Neuron (in vitro differentiated cells): ENCODE data around the gene TTLL8.

Experiments used
- H2AFZ ChIP-seq: one replicate; pipeline ENCODE4 v1.6.1; 2013; ENCODE audit warnings: low read depth, mild to moderate bottlenecking, inconsistent platforms, low read length, moderate library complexity
- H3K27me3 ChIP-seq: one replicate; pipeline ENCODE4 v1.6.1; 2013; ENCODE audit warnings: low read length; ENCODE audit not compliant: insufficient read depth
- H3K36me3 ChIP-seq: one replicate; pipeline ENCODE4 v1.6.1; 2013; ENCODE audit warnings: low read length; ENCODE audit not compliant: insufficient read depth
- H3K4me1 ChIP-seq: one replicate; pipeline ENCODE4 v1.6.1; 2013; ENCODE audit warnings: low read length; ENCODE audit not compliant: insufficient read depth
- H3K4me3 ChIP-seq: 2 replicates; pipeline ENCODE4 v1.5.1; 2013; ENCODE audit warnings: mild to moderate bottlenecking, low read length, moderate library complexity
- H3K9me3 ChIP-seq: one replicate; pipeline ENCODE4 v1.6.1; 2013; ENCODE audit warnings: low read length

Gene TTLL8

GRCh38 chr22:50049299-50050195 lies 8.6 kb downstream of the TTLL8 start:
- no peaks in the 10 kb centered on the region for H3K4me1 ChIP-seq
- no peaks in the 10 kb centered on the region for H3K36me3 ChIP-seq
- no peak overlapping the region for H3K4me3 ChIP-seq
- H3K9me3 ChIP-seq: no peaks in the 10 kb centered on the region
- no peak overlapping the region for H2AFZ ChIP-seq
- H3K27me3 ChIP-seq: no peaks in the 10 kb centered on the region

- Histone ChIP-seq H3K4me3 (no peak overlapping the region), H3K27me3 (no peaks in the 10 kb centered on the region), H2AFZ (no peak overlapping the region), H3K9me3 (no peaks in the 10 kb centered on the region), H3K4me1 (no peaks in the 10 kb centered on the region), H3K36me3 (no peaks in the 10 kb centered on the region)
These were observed 9.3 kb downstream of the TTLL8 start for GRCh38 chr22:50048836-50049235.

DNA sequence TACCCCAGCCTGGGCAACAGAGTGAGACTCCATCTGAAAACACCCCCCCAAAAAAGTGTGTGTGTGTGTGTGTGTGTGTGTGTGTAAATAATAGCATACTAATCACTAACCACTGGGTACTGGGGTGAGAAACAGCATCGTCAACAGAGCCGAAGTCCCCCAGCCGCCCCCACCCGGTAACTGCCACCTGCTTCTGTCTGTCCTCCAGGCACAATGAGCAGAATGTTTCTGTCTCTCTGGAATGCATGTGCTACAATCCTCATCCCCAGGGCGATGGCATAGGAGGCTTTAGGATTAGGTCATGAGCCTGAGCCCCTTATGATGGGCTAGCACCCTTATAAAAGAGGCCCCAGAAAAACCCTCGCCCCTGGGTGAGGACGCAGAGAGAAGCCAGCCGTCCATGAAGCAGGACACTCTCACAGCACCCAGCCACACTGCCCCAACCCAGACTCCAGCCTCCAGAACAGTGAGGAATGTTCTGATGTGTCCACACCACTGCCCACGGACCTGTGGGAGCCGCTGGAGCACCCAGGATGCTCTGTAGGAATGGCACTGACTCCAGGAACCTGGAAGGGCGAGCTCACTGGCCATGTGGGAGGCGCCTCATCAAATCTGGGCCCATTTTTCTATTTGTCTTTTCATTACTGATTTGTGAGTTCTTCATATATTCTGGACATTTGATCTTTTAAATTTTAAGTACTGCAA lies 9.9 kb downstream of the TTLL8 start:
- Histone ChIP-seq H3K4me3 (no peak overlapping the region), H3K4me1 (no peaks in the 10 kb centered on the region), H3K36me3 (no peaks in the 10 kb centered on the region), H3K27me3 (no peaks in the 10 kb centered on the region), H3K9me3 (no peaks in the 10 kb centered on the region), H2AFZ (no peak overlapping the region)

DNA sequence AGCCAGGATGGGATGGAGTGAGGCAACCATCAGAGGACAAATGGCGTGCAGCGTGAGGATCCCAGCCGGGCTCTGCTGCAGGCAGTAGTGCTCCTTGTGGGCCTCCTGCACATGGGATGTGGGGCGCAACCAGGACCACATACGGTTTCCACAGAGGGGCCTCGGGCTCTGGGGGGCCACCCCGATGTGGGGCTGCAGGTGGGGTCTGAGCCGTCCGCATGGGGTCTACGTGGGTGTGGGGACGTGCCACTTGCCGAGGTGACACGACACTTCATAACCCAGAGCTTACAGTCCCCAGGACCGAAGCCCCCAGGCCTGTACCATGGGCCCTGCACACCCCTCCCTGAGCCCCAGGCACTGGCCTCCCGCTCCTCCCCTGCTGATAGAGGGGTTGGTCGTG lies 10.8 kb downstream of the TTLL8 start:
- Histone ChIP-seq H3K4me1 (no peaks in the 10 kb centered on the region), H3K9me3 (no peaks in the 10 kb centered on the region), H2AFZ (no peak overlapping the region), H3K4me3 (no peak overlapping the region), H3K27me3 (no peaks in the 10 kb centered on the region), H3K36me3 (no peaks in the 10 kb centered on the region)

DNA sequence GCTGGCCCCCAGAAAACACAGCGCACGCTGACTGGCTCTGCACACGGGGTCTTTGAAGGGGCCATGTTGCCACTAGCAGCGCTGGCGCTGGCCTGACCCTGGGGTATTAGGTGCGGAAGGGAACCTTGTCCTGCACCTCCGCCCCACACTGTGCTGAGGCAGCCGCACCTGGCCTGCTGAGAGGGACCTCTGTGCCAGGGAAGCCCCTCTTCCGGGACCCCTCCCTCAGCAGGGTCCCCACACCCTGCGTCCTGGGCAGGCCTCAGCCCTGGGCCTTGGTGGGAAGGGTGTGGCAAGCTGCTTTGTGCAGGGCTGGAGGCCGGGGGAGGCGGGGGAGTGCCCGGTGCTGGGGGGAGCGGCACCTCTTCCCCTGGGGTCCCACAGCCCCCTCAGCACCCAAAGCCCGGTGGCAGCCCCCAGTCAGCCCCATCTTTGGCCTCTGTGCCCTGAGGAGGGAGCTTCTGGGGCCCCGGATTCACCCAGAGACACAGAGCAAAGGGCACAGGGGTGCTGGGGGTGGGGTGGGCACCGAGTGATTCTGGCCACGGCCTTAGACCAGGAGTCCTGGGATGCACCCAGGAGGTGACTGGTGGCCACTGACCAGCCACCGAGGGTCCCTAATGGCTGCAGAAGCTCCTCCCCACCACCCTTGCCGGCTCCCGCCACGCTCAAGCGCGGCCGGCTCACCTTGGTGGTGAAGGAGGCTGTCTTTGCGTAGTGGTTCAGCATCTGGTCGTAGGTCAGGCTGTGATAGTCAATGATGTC lies 11.4 kb downstream of the TTLL8 start:
- H3K36me3 ChIP-seq: no peaks in the 10 kb centered on the region
- H3K4me3 ChIP-seq: no peak overlapping the region
- no peaks in the 10 kb centered on the region for H3K27me3 ChIP-seq
- no peaks in the 10 kb centered on the region for H3K9me3 ChIP-seq
- no peaks in the 10 kb centered on the region for H3K4me1 ChIP-seq
- no peak overlapping the region for H2AFZ ChIP-seq

GRCh38 chr22:50046019-50046415 lies 12.1 kb downstream of the TTLL8 start:
- Histone ChIP-seq H3K9me3 (no peaks in the 10 kb centered on the region), H3K4me1 (no peaks in the 10 kb centered on the region), H3K36me3 (no peaks in the 10 kb centered on the region), H3K27me3 (no peaks in the 10 kb centered on the region), H2AFZ (no peak overlapping the region), H3K4me3 (no peak overlapping the region)

DNA sequence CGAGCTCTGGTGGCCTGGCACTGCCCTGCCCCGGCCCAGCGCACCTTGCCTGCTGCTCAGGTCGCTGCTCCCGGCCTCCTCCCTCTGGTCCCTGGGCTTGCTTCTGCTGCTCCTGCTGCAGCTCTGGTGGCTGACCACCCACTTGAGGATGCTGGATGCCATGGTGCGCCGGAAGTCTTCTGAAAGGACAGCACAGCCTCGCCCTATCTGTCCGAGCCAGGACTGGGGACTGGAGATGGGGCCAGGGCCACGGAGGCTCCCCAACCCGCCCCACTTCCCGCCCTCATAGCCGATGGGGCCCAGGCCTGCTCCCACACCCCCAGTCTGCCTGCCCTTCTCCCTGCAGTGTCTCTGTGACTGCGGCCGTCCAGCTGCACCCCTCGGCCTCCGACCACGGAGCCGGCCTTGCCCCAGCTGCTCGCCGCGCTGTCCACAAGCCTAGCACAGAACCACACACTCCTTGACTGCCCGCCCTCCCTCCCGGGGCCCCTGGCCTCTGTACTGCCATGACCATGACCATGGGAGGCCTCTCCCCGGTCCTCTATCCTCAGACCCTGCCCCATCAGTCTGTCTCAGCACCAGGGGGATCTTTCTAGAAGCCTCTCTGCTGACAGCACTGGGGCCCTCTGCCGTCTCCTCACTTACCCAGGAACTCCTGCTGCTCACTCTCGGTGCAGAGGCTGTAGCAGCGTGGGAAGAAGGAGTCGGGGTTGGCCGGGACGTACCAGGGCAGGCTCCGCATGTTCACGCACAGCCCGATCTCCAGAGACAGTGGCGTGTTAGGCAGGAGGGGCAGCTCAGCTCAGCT lies 12.7 kb downstream of the TTLL8 start:
- Histone ChIP-seq H3K27me3 (no peaks in the 10 kb centered on the region), H3K9me3 (no peaks in the 10 kb centered on the region), H3K36me3 (no peaks in the 10 kb centered on the region), H3K4me3 (no peak overlapping the region), H2AFZ (no peak overlapping the region), H3K4me1 (no peaks in the 10 kb centered on the region)

DNA sequence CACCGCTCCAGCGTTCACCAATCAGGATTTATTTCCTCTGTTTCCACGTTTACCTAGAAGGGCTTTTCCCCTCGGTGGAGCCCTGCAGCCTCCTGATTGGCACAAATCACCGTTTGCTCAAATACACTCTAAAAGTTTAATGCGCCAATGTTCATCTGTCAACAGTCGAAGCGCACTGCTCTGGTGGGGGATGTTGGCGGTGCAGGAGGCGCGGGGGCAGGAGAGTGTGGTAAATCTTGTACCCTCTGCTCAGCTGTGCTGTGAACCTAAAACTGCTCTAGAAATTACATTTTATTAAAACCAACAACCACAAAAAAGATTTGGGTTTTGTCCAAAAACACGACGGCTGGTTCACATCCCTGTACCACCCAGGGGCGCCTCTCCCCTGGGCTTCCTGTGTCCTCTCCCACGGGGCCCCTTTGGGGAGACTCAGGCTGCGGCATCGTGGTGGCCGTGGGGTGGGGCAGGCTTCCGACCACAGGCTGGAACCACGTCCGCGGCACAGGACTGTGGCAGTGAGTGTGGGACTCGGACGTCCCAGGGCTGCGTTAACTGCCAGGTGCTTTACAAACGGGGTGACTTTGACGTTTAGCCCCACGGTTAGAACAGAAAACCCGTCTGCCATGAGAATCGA lies 13.5 kb downstream of the TTLL8 start:
- Histone ChIP-seq H3K4me3 (no peak overlapping the region), H3K27me3 (no peaks in the 10 kb centered on the region), H2AFZ (no peak overlapping the region), H3K36me3 (no peaks in the 10 kb centered on the region), H3K4me1 (no peaks in the 10 kb centered on the region), H3K9me3 (peaks cover 4% of the 10 kb centered on the region)

GRCh38 chr22:50041361-50042065 lies 16.6 kb downstream of the TTLL8 start:
- no peak overlapping the region for H2AFZ ChIP-seq
- H3K4me3 ChIP-seq: no peak overlapping the region

DNA sequence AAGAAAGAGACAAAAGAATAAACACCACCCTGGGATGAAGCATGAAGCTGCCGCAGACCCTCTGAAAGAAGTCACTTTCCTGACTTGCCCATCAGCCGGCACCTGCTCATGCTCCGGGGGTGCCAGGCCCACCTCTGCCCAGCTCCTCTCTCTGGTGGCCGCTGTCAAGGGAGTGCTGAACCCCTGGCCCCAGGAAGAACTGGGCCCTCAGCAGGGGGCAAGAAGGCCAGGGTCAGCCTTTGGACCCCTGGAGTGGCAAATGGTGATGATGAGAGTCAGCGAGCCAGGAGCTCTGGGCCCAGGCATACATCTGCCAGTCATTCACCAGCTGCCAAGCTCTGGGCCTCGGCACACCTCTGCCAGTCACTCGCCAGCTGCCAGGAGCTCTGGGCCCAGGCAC lies 17.4 kb downstream of the TTLL8 start:
- Histone ChIP-seq H2AFZ (no peak overlapping the region), H3K4me3 (no peak overlapping the region), H3K9me3 (peaks cover 6% of the 10 kb centered on the region), H3K4me1 (no peaks in the 10 kb centered on the region), H3K27me3 (no peaks in the 10 kb centered on the region), H3K36me3 (no peaks in the 10 kb centered on the region)

More at GRCh38 chr22:50041361-50042065, 16.6 kb downstream of the TTLL8 start:
- Histone ChIP-seq H3K27me3 (no peaks in the 10 kb centered on the region), H3K9me3 (peaks cover 6% of the 10 kb centered on the region), H3K36me3 (no peaks in the 10 kb centered on the region), H3K4me1 (no peaks in the 10 kb centered on the region)

GRCh38 chr22:50039669-50040443 lies 18.2 kb downstream of the TTLL8 start:
- Histone ChIP-seq H3K9me3 (peaks cover 6% of the 10 kb centered on the region), H3K36me3 (no peaks in the 10 kb centered on the region), H2AFZ (no peak overlapping the region), H3K4me3 (no peak overlapping the region), H3K27me3 (no peaks in the 10 kb centered on the region), H3K4me1 (no peaks in the 10 kb centered on the region)
